B cell (primary cell): ENCODE results near the gene RGSL1. TPM values are rescaled to one million over a fixed set of nuclear protein-coding genes. Genes with fewer than 3 reads are reported as not detected.

Experiments used
- ATAC-seq: fragments of 200-7000 bp; cut with Tn5 transposase; one replicate; pipeline ENCODE4 v1.10.0; 2021; ENCODE audit warnings: low read depth, mild to moderate bottlenecking, moderate number of reproducible peaks, moderate library complexity
- CTCF ChIA-PET: fragments of 350-600 bp; sonication (Branson Sonifier 250); formaldehyde crosslinking; loops from one replicate; lab custom pipeline; 2021; ENCODE audit warnings: antibody characterized with exemption, inconsistent platforms; lab: Charles Lee
- POLR2A ChIA-PET: fragments of 350-600 bp; sonication (Branson Sonifier 250); formaldehyde crosslinking; loops from one replicate; lab custom pipeline; 2021; ENCODE audit warnings: antibody characterized with exemption; lab: Charles Lee
- DNase-seq: peaks from one replicate; pipeline ENCODE4 v3.0.0; 2013
- H2AFZ ChIP-seq: 2 replicates; pipeline ENCODE4 v1.6.1; 2012; ENCODE audit warnings: mild to moderate bottlenecking, low read depth, low read length; ENCODE audit not compliant: insufficient read depth, poor library complexity, severe bottlenecking
- H3K27ac ChIP-seq, 2 donors: 1 replicate in 1 of 2; 2 replicates in 1 of 2; pipeline ENCODE4 v1.5.1; 2012 to 2013; ENCODE audit warnings: low read length in 2 of 2, mild to moderate bottlenecking in 2 of 2, moderate library complexity in 1 of 2
- H3K27me3 ChIP-seq, 4 experiments: fragments of 200-600 bp in 1 of 4; sonication (generic) in 1 of 4; replicated peaks in 1 of 4; 1 replicate in 2 of 4; 2 replicates in 2 of 4; pipeline versions ENCODE4 v1.6.1 to v1.7.0; 2013 to 2016; ENCODE audit warnings: low read length in 3 of 4, mild to moderate bottlenecking in 2 of 4, mixed read lengths in 1 of 4, moderate library complexity in 1 of 4; ENCODE audit not compliant: insufficient read depth in 4 of 4, control insufficient read depth in 3 of 4; ENCODE audit errors: control extremely low read depth in 1 of 4
- H3K36me3 ChIP-seq, 2 experiments: replicated peaks in 1 of 2; 1 replicate in 1 of 2; 2 replicates in 1 of 2; pipeline versions ENCODE4 v1.6.1 to v1.7.1; 2013; ENCODE audit warnings: low read length in 1 of 2; ENCODE audit not compliant: insufficient read depth in 2 of 2, control insufficient read depth in 1 of 2; ENCODE audit errors: control extremely low read depth in 1 of 2, extremely low read depth in 1 of 2
- H3K4me1 ChIP-seq, 2 donors: fragments of 200-600 bp in 1 of 2; sonication (generic) in 1 of 2; 1 replicate in 1 of 2; 2 replicates in 1 of 2; pipeline versions ENCODE4 v1.5.1 to v1.6.1; 2013 to 2017; ENCODE audit warnings: low read length in 2 of 2; ENCODE audit not compliant: control insufficient read depth in 2 of 2, insufficient read depth in 2 of 2
- H3K4me2 ChIP-seq: replicated peaks from 2 replicates; pipeline ENCODE3; 2012; ENCODE audit warnings: mild to moderate bottlenecking, low read depth, low read length; ENCODE audit not compliant: poor library complexity, severe bottlenecking
- H3K4me3 ChIP-seq, 5 experiments: fragments of 200-600 bp in 1 of 5; sonication (generic) in 1 of 5; 1 replicate in 3 of 5; 2 replicates in 2 of 5; pipeline versions ENCODE4 v1.5.1 to v1.7.0; 2011 to 2016; ENCODE audit warnings: low read length in 4 of 5, mild to moderate bottlenecking in 4 of 5, low read depth in 2 of 5, control low read depth in 1 of 5, moderate library complexity in 1 of 5; ENCODE audit not compliant: insufficient read depth in 1 of 5; ENCODE audit errors: control extremely low read depth in 1 of 5, extremely low read depth in 1 of 5
- H3K79me2 ChIP-seq: fragments of 200-600 bp; sonication (generic); one replicate; pipeline ENCODE4 v1.6.0; 2016; ENCODE audit warnings: low read length; ENCODE audit not compliant: control insufficient read depth, insufficient read depth
- H3K9ac ChIP-seq: fragments of 200-600 bp; sonication (generic); 2 replicates; pipeline ENCODE4 v1.6.1; 2017; ENCODE audit warnings: mild to moderate bottlenecking, low read length, moderate library complexity
- H3K9me3 ChIP-seq, 3 donors: one replicate each; pipeline versions ENCODE4 v1.6.1 to v1.7.1; 2013; ENCODE audit warnings: low read length in 2 of 3; ENCODE audit not compliant: control insufficient read depth in 2 of 3, insufficient read depth in 1 of 3; ENCODE audit errors: control extremely low read depth in 1 of 3
- H4K20me1 ChIP-seq: 2 replicates; pipeline ENCODE4 v1.6.0; 2012; ENCODE audit warnings: mild to moderate bottlenecking, low read length; ENCODE audit not compliant: insufficient read depth, control insufficient read depth, poor library complexity, severe bottlenecking
- H3K27ac Mint-ChIP-seq: one replicate; pipeline ENCODE4 v1.8.0; 2021; ENCODE audit warnings: mixed read lengths
- H3K27me3 Mint-ChIP-seq: one replicate; pipeline ENCODE4 v1.8.0; 2021; ENCODE audit warnings: mixed read lengths
- H3K4me1 Mint-ChIP-seq: one replicate; pipeline ENCODE4 v1.8.0; 2021; ENCODE audit warnings: mixed read lengths
- H3K4me3 Mint-ChIP-seq: one replicate; pipeline ENCODE4 v1.8.0; 2021; ENCODE audit warnings: mixed read lengths
- H3K9me3 Mint-ChIP-seq: one replicate; pipeline ENCODE4 v1.8.0; 2022; ENCODE audit warnings: mixed read lengths; ENCODE audit not compliant: insufficient read depth
- CTCF ChIP-seq: fragments of 200-600 bp; IDR thresholded peaks from one replicate; pipeline ENCODE4 v1.8.0; 2022; ENCODE audit warnings: antibody characterized with exemption, mild to moderate bottlenecking
- EZH2 ChIP-seq: IDR thresholded peaks from 2 replicates; pipeline ENCODE4 v1.6.1; 2012; ENCODE audit warnings: borderline replicate concordance, low read depth, mild to moderate bottlenecking, moderate library complexity, low read length; ENCODE audit not compliant: insufficient read depth, poor library complexity, severe bottlenecking
- WGBS: methylation state at CpG from one replicate; pipeline ENCODE4 v1.1.5; 2013; ENCODE audit warnings: missing lambda C conversion rate; ENCODE audit not compliant: insufficient coverage; 5-methylcytosine and 5-hydroxymethylcytosine counted together
- intact Hi-C: fragments of 100-400 bp; cut with micrococcal nuclease; formaldehyde crosslinking; loops from one replicate; pipeline ENCODE4 v1.10.0; 2022
- polyA plus RNA-seq: library from polyadenylated mRNA; depleted of rRNA; stranded (reverse); fragments of >200 nt; gene quantifications from 2 replicates; pipeline ENCODE4 v1.2.3, GENCODE V29; 2012
- total RNA-seq, 2 donors: library from RNA; stranded (reverse); fragments of 120-200 nt in 1 of 2; gene quantifications; 1 replicate in 1 of 2; 2 replicates in 1 of 2; pipeline versions ENCODE4 v1.2.3 to v1.2.4, GENCODE V29; 2013 to 2022

RGSL1 gene
- total and polyA plus RNA-seq, 2 donors (not counting 1 experiment from before 2014, with no cell fraction given): not detected

DNA sequence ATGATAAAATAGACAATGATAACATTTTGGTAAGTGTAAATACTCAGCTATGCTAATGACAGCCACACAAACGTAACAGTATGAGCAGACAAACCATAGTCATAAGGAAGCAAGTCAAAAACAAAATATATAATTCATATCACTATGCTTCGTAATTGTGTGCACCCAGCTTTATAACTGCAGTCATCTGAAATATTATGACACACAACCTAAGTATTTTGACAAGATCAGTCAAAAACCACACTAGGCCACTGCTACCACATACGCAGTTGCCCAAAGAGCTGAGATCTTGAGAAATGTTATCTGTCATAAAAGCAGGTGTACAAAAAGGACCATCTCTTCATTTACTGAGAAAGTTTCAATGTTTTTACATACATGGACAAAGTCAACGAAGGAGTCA is 113.1 kb downstream of the RGSL1 start:
- TF ChIP-seq CTCF (no peak), EZH2 (no peak)
- no peak overlapping the region for H3K4me3 ChIP-seq
- intact Hi-C loops: no loop called here
- no peaks in the 10 kb centered on the region for H3K79me2 ChIP-seq
- no peaks in the 10 kb centered on the region for H3K4me1 ChIP-seq
- CTCF ChIA-PET: interaction anchor here (0.7 kb wide), 1 partner anchor 32 kb away, joined by 6 read pairs; no protein-coding TSS in a partner anchor
- no peak for DNase-seq
- H4K20me1 ChIP-seq: no peaks in the 10 kb centered on the region
- no peak for ATAC-seq
- H3K36me3 ChIP-seq: no peaks in the 10 kb centered on the region
- peaks cover 0 to 3% (median 0%) of the 10 kb centered on the region in 4 experiments for H3K27me3 ChIP-seq
- H3K9ac ChIP-seq: no peak overlapping the region
- no CpG with 5 or more reads among the region's 4 CpGs for WGBS
- H3K4me2 ChIP-seq: no peak overlapping the region
- no peaks in the 10 kb centered on the region for H3K27me3 Mint-ChIP-seq
- H3K27ac ChIP-seq: no peak overlapping the region
- H3K9me3 Mint-ChIP-seq: no peaks in the 10 kb centered on the region
- no peak overlapping the region for H3K4me3 Mint-ChIP-seq
- H3K9me3 ChIP-seq: no peaks in the 10 kb centered on the region
- no peak overlapping the region for H2AFZ ChIP-seq
- POLR2A ChIA-PET: interaction anchor here (0.6 kb wide), 1 partner anchor 40 kb away, joined by 3 read pairs; no protein-coding TSS in a partner anchor
- peaks cover 5% of the 10 kb centered on the region for H3K4me1 Mint-ChIP-seq
- no peak overlapping the region for H3K27ac Mint-ChIP-seq

DNA sequence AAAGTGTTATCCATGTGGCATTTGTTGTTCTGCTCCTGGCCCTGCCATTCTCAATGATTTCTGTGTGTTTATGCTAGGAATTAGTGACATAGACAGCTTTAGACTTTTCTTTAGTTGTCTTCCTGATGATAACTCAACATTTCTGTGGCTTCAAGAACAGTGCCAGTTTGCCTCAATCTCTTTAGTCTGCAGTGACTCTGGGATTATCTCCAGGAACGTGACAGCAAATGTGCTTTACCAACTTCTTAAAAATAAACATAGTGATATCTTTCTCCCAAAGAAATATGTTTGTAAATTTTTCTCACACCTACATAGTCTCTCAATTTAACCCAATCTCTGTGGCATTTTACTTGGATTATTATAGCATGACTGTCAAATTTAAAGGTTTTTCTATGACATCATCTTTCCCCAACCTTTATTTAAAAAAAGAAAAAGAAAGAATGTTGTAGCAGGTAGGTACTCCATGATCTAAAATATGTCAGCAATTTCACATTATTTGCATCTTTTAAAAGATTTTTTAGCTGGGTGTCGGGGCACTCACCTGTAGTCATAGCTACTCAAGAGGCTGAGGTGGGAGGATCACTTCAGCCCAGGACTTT is 114.6 kb downstream of the RGSL1 start:
- intact Hi-C loops: no loop called here
- Histone ChIP-seq H3K27ac (no peak overlapping the region), H2AFZ (no peak overlapping the region), H3K4me3 (no peak overlapping the region), H3K4me2 (no peak overlapping the region), H3K36me3 (no peaks in the 10 kb centered on the region), H3K4me1 (peaks cover 9% of the 10 kb centered on the region in 2 donors), H3K79me2 (no peaks in the 10 kb centered on the region), H4K20me1 (no peaks in the 10 kb centered on the region), H3K9ac (no peak overlapping the region), H3K27me3 (peaks cover 0 to 3% (median 0%) of the 10 kb centered on the region in 4 experiments), H3K9me3 (no peaks in the 10 kb centered on the region)
- H3K4me3 Mint-ChIP-seq: no peak overlapping the region
- H3K27me3 Mint-ChIP-seq: no peaks in the 10 kb centered on the region
- ATAC-seq: no peak
- POLR2A ChIA-PET: no interaction called here
- H3K9me3 Mint-ChIP-seq: no peaks in the 10 kb centered on the region
- TF ChIP-seq CTCF (no peak), EZH2 (no peak)
- DNase-seq: no peak
- H3K4me1 Mint-ChIP-seq: peaks cover 5% of the 10 kb centered on the region
- WGBS: no CpG with 5 or more reads among the region's 2 CpGs
- no peak overlapping the region for H3K27ac Mint-ChIP-seq
- CTCF ChIA-PET: no interaction called here
